LNCaP clone FGC (cell line): Measurements from ENCODE around the gene MYF6.

Experiments
- DNase-seq: peaks from one replicate; pipeline ENCODE4 v3.0.0-alpha.2; 2011; ENCODE audit warnings: low read depth
- H3K4me3 ChIP-seq: 2 replicates; pipeline ENCODE4 v1.5.1; 2011; ENCODE audit warnings: mild to moderate bottlenecking, low read depth, low read length, control low read depth
- TF ChIP-seq, protein P1 (sequence below): IDR thresholded peaks from 2 replicates; pipeline ENCODE4 v1.5.1; 2012; ENCODE audit warnings: mild to moderate bottlenecking; ENCODE audit not compliant: control insufficient read depth, insufficient read depth; ENCODE audit errors: extremely low read depth

The MYF6 gene

DNA sequence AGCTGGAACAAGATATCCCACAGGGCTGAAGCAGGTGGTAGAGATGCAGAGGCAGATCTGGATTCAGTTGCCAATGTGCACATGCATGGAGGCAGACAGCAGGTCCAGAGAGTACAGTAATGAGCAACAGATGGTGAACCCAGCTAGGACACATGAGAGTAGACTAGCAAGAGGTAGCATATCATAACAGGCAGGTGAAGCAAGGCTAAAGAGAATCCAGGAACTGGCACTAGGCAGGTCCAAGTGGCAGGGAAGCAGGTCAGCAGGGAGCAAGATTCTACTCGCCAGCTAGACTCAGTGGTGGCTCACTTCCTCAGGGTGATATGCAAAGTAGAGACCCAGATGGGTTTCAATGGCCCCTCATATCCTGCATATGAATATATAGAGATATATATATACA is 15.3 kb upstream of the MYF6 start:
- no peak for DNase-seq
- TF ChIP-seq, protein P1, sequence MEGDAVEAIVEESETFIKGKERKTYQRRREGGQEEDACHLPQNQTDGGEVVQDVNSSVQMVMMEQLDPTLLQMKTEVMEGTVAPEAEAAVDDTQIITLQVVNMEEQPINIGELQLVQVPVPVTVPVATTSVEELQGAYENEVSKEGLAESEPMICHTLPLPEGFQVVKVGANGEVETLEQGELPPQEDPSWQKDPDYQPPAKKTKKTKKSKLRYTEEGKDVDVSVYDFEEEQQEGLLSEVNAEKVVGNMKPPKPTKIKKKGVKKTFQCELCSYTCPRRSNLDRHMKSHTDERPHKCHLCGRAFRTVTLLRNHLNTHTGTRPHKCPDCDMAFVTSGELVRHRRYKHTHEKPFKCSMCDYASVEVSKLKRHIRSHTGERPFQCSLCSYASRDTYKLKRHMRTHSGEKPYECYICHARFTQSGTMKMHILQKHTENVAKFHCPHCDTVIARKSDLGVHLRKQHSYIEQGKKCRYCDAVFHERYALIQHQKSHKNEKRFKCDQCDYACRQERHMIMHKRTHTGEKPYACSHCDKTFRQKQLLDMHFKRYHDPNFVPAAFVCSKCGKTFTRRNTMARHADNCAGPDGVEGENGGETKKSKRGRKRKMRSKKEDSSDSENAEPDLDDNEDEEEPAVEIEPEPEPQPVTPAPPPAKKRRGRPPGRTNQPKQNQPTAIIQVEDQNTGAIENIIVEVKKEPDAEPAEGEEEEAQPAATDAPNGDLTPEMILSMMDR = no peak
- H3K4me3 ChIP-seq = no peak overlapping the region

DNA sequence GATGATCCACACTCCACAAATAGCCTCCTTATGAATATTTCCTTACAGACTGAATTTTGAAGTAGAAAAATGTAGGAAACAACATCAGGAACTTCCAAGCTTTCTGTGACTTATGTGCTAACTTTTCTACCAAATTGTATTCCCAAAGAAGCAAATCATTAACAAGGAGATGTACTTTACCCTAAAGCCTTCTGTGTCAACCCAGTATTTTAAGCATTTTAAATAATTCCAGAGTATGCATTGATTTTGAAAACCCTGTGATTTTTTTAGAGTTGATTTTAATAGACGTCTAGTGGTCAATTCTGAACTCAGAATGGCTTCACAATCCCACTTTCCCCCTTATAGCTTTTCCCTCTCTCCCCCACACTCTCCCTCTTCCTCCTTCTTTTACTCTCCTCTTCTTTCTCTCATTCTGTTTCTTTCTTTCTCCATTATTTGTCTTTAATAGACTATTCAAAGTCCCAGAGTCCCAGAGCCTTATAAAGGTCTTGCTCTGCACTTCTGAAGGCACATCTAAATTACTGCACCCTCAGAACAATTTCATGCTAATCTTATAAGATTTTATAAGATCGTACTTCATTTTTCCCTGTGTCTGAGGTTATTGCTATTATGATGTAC is 10.1 kb upstream of the MYF6 start:
- DNase-seq = no peak
- no peak overlapping the region for H3K4me3 ChIP-seq
- TF ChIP-seq, protein P1 = no peak

- no peak overlapping the region for H3K4me3 ChIP-seq
- TF ChIP-seq, protein P1 = no peak
- DNase-seq = no peak
These were observed 9.2 kb upstream of the MYF6 start for GRCh38 chr12:80698256-80698655.

DNA sequence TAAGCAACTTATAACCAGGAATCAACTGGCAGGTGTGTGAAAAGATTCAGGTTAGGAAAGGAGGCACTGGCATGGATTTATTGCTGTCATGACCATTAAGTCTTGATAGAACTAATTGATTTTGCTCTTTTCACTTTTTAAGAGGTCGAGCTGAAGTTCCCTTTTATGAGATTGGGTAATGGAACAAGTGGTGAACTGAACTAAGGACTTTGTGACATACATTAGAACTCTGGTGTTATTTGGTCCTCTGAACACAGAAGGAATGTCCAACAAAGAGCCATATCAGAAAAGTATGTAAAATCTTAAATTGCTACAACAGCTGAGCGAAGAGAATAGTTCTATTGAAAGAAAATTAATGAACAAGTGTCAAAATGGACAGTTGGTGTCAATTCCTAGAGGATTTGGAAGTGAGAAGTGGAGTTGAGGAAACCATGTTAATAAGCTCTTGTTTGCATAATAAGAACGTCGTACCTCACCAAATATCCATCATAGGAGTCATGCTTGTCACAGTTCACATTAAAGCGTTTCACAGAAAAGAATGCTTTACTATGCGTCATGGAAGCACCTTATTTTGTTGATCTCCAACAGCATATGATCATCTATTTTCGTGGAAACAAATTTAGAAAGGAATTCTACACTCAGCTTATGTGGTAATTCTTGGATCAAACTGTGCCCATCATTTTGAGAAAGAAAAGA is 8.4 kb upstream of the MYF6 start:
- no peak overlapping the region for H3K4me3 ChIP-seq
- DNase-seq = no peak
- TF ChIP-seq, protein P1 = no peak

GRCh38 chr12:80700327-80700726 is 7.1 kb upstream of the MYF6 start:
- TF ChIP-seq, protein P1 = no peak
- DNase-seq = no peak
- no peak overlapping the region for H3K4me3 ChIP-seq

GRCh38 chr12:80701388-80701787 is 6.0 kb upstream of the MYF6 start:
- no peak overlapping the region for H3K4me3 ChIP-seq
- TF ChIP-seq, protein P1 = no peak
- DNase-seq = no peak
